Measurements from ENCODE around the gene GPC6.

- TF ChIP-seq EZH2phosphoT487 (IDR thresholded peaks at IDR 0.05; ENCODE audit: insufficient read depth, low read depth) (no peak), EZH2 (IDR thresholded peaks at IDR 0.05; ENCODE audit: insufficient read depth, poor library complexity, severe bottlenecking) (no peak)
Observed at GRCh38 chr13:93246069-93246468, 19.5 kb downstream of the GPC6 start.

All from GM23248 (cell line).